Stomach (tissue), 4 donors: Measurements from ENCODE around the gene CLCA4.

Source experiments
- POLR2A ChIP-seq, 4 donors: fragments of 450-650 bp; IDR thresholded peaks; one replicate each; pipeline ENCODE4 v1.6.1; 2016; ENCODE audit warnings: antibody characterized with exemption in 4 of 4, control low read depth in 2 of 4, mild to moderate bottlenecking in 1 of 4, moderate library complexity in 1 of 4
- POLR2AphosphoS5 ChIP-seq, 3 donors: sonication (generic); formaldehyde crosslinking; IDR thresholded peaks; one replicate each; pipeline ENCODE4 v1.6.1; 2016; ENCODE audit warnings: antibody characterized with exemption in 3 of 3
- TF ChIP-seq, protein P1 (sequence below), 7 experiments: fragments of 450-650 bp in 4 of 7; fragments of 200-600 bp in 3 of 7; sonication (generic) in 3 of 7; IDR thresholded peaks; one replicate each; pipeline ENCODE4 v1.5.1; 2016 to 2019; ENCODE audit warnings: antibody characterized with exemption in 7 of 7, control low read depth in 2 of 7, mild to moderate bottlenecking in 1 of 7

- TF ChIP-seq, protein P1, sequence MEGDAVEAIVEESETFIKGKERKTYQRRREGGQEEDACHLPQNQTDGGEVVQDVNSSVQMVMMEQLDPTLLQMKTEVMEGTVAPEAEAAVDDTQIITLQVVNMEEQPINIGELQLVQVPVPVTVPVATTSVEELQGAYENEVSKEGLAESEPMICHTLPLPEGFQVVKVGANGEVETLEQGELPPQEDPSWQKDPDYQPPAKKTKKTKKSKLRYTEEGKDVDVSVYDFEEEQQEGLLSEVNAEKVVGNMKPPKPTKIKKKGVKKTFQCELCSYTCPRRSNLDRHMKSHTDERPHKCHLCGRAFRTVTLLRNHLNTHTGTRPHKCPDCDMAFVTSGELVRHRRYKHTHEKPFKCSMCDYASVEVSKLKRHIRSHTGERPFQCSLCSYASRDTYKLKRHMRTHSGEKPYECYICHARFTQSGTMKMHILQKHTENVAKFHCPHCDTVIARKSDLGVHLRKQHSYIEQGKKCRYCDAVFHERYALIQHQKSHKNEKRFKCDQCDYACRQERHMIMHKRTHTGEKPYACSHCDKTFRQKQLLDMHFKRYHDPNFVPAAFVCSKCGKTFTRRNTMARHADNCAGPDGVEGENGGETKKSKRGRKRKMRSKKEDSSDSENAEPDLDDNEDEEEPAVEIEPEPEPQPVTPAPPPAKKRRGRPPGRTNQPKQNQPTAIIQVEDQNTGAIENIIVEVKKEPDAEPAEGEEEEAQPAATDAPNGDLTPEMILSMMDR (IDR thresholded peaks at IDR 0.05) = no peak
- TF ChIP-seq POLR2A (IDR thresholded peaks at IDR 0.05) (no peak), POLR2AphosphoS5 (IDR thresholded peaks at IDR 0.05) (no peak)
These were observed 38.3 kb upstream of the CLCA4 start for GRCh38 chr1:86508583-86508969.
